ENCODE results near the gene CTSC.

CTSC gene

DNA sequence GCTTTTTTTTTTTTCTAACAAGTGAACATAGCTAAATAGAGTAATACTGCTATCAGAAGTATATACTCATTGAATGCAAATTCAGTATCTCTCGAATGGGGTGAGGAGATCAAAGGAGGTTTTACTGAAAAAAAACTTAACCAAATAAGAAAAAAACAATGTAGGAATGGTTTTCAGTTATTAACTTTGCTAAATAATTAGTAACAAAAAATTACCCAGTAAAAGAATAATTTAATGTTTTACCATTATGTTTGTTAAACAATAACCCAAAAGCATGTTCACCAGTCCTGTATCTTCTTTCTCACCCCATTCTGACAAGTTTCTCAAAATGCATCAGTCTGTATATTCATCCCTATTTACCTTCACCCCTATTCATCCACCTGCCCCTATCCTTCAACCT, 22.6 kb upstream of the CTSC start:
- no peaks in the 10 kb centered on the region for H4K20me1 ChIP-seq (ENCODE audit: control insufficient read depth, insufficient read depth, low read depth, low read length)
- H3K4me1 ChIP-seq (ENCODE audit: control insufficient read depth, low read length), result peaks cover 6% of the 10 kb centered on the region; the same call in 1 of the 2 replicates

DNA sequence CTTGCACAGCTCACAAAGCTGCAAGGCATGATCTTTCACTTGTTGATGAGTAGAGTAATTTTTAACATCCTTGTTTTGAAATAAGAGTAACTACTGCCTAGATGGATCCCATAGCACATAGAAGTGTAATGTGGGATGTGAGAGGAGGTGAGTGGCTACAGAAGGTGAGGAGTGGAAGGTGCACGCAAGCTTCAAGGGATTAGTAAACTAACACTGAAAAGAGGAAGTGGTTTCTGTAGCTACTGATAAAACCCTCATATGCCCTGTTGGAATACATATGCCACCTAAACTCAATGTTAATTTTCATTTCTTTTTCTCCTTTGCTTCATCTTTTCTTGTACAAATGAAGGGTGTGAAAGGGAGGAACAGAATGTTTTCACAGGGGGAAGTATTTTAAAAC, 22.0 kb upstream of the CTSC start:
- H3K9me2 ChIP-seq (replicated peaks; ENCODE audit: control insufficient read depth, low read length), result no peaks in the 10 kb centered on the region
- TF ChIP-seq, protein P1, sequence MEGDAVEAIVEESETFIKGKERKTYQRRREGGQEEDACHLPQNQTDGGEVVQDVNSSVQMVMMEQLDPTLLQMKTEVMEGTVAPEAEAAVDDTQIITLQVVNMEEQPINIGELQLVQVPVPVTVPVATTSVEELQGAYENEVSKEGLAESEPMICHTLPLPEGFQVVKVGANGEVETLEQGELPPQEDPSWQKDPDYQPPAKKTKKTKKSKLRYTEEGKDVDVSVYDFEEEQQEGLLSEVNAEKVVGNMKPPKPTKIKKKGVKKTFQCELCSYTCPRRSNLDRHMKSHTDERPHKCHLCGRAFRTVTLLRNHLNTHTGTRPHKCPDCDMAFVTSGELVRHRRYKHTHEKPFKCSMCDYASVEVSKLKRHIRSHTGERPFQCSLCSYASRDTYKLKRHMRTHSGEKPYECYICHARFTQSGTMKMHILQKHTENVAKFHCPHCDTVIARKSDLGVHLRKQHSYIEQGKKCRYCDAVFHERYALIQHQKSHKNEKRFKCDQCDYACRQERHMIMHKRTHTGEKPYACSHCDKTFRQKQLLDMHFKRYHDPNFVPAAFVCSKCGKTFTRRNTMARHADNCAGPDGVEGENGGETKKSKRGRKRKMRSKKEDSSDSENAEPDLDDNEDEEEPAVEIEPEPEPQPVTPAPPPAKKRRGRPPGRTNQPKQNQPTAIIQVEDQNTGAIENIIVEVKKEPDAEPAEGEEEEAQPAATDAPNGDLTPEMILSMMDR (IDR thresholded peaks at IDR 0.05; ENCODE audit: low read depth, low read length, poor library complexity, severe bottlenecking), result no peak
- TF ChIP-seq EZH2phosphoT487 (IDR thresholded peaks at IDR 0.05; ENCODE audit: borderline replicate concordance, low read length), result no peak
- H3K4me1 ChIP-seq (ENCODE audit: control insufficient read depth, low read length), result peaks cover 6% of the 10 kb centered on the region; the same call in 1 of the 2 replicates
- H3K79me2 ChIP-seq (ENCODE audit: control insufficient read depth, low read length), result no peaks in the 10 kb centered on the region
- H3K36me3 ChIP-seq (ENCODE audit: control insufficient read depth, low read length), result no peaks in the 10 kb centered on the region
- no peaks in the 10 kb centered on the region for H3F3A ChIP-seq (ENCODE audit: control insufficient read depth, insufficient read depth)
- no peak overlapping the region for H3K4me3 ChIP-seq (ENCODE audit: low read length)
- H3K9me3 ChIP-seq (ENCODE audit: control insufficient read depth, insufficient read depth, low read length), result no peaks in the 10 kb centered on the region
- H3K27ac ChIP-seq (ENCODE audit: low read depth, low read length), result no peak overlapping the region
- H4K20me1 ChIP-seq (ENCODE audit: control insufficient read depth, insufficient read depth, low read depth, low read length), result no peaks in the 10 kb centered on the region
- H3K4me2 ChIP-seq (ENCODE audit: low read length), result no peak overlapping the region
- H3K27me3 ChIP-seq (ENCODE audit: control insufficient read depth, low read length), result no peaks in the 10 kb centered on the region

More for the DNA sequence above, 22.6 kb upstream of the CTSC start:
- no peaks in the 10 kb centered on the region for H3K79me2 ChIP-seq (ENCODE audit: control insufficient read depth, low read length)
- no peaks in the 10 kb centered on the region for H3F3A ChIP-seq (ENCODE audit: control insufficient read depth, insufficient read depth)
- no peaks in the 10 kb centered on the region for H3K36me3 ChIP-seq (ENCODE audit: control insufficient read depth, low read length)
- H3K4me2 ChIP-seq (ENCODE audit: low read length), result no peak overlapping the region
- no peak overlapping the region for H3K27ac ChIP-seq (ENCODE audit: low read depth, low read length)
- H3K27me3 ChIP-seq (ENCODE audit: control insufficient read depth, low read length), result no peaks in the 10 kb centered on the region
- no peaks in the 10 kb centered on the region for H3K9me2 ChIP-seq (replicated peaks; ENCODE audit: control insufficient read depth, low read length)
- TF ChIP-seq, protein P1 (IDR thresholded peaks at IDR 0.05; ENCODE audit: low read depth, low read length, poor library complexity, severe bottlenecking), result no peak
- TF ChIP-seq EZH2phosphoT487 (IDR thresholded peaks at IDR 0.05; ENCODE audit: borderline replicate concordance, low read length), result no peak
- no peak overlapping the region for H3K4me3 ChIP-seq (ENCODE audit: low read length)
- no peaks in the 10 kb centered on the region for H3K9me3 ChIP-seq (ENCODE audit: control insufficient read depth, insufficient read depth, low read length)

DNA sequence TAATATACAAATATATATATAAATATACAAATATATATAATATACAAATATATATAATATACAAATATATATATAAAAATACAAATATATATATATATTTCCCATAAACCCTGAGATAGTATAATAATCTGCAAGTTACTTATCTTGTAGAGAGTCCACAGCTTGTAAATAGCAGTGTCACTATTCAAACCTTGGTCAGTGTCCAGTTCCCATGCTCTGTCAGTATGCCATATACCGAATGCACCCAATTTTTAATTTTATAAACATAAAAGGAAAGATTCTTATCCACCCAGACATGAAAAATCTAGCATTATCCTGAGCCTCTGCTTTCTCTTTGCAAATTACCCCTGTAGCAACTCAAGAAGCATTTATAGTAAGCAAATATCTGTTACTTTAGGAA, 21.6 kb upstream of the CTSC start:
- H3K4me2 ChIP-seq (ENCODE audit: low read length), result no peak overlapping the region

More for the DNA sequence above, 21.6 kb upstream of the CTSC start:
- H3K79me2 ChIP-seq (ENCODE audit: control insufficient read depth, low read length), result no peaks in the 10 kb centered on the region
- no peak overlapping the region for H3K4me3 ChIP-seq (ENCODE audit: low read length)
- H3F3A ChIP-seq (ENCODE audit: control insufficient read depth, insufficient read depth), result no peaks in the 10 kb centered on the region
- H3K27ac ChIP-seq (ENCODE audit: low read depth, low read length), result no peak overlapping the region
- H3K9me2 ChIP-seq (replicated peaks; ENCODE audit: control insufficient read depth, low read length), result no peaks in the 10 kb centered on the region
- no peaks in the 10 kb centered on the region for H3K36me3 ChIP-seq (ENCODE audit: control insufficient read depth, low read length)
- H3K9me3 ChIP-seq (ENCODE audit: control insufficient read depth, insufficient read depth, low read length), result no peaks in the 10 kb centered on the region
- TF ChIP-seq, protein P1 (IDR thresholded peaks at IDR 0.05; ENCODE audit: low read depth, low read length, poor library complexity, severe bottlenecking), result no peak
- TF ChIP-seq EZH2phosphoT487 (IDR thresholded peaks at IDR 0.05; ENCODE audit: borderline replicate concordance, low read length), result no peak
- no peaks in the 10 kb centered on the region for H3K27me3 ChIP-seq (ENCODE audit: control insufficient read depth, low read length)
- H3K4me1 ChIP-seq (ENCODE audit: control insufficient read depth, low read length), result peaks cover 6% of the 10 kb centered on the region; the same call in 1 of the 2 replicates
- no peaks in the 10 kb centered on the region for H4K20me1 ChIP-seq (ENCODE audit: control insufficient read depth, insufficient read depth, low read depth, low read length)
